CD4-positive, alpha-beta T cell treated with Interleukin-6 at 100 ng/mL for 8 hours (primary cell): ENCODE measurements around the gene GTF3C1.

ENCODE experiments used
- DNase-seq: peaks from one replicate; pipeline ENCODE4 v3.0.0-alpha.2; 2020; ENCODE audit warnings: mixed read lengths, low spot score

Gene GTF3C1

DNA sequence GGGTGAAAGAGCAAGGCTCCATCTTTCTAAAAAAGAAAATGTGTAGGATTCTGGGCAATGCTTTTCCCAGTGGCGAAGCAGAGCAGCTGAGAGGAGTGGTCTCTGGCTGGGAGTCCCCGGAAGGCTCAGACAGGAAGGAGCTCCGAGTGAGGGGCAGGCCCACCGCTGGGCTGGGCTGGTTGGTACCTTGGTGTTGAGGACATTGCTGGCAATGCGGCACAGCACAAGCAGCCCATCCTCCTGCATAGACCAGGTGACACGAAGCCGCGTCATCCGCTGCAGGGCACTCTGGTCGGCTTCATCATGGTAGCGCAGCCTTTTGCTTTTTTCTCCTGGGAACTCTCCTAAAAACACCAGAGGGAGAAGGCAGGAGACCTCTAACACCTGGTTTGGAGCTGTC is 63.9 kb downstream of the GTF3C1 start:
- no peak for DNase-seq

DNA sequence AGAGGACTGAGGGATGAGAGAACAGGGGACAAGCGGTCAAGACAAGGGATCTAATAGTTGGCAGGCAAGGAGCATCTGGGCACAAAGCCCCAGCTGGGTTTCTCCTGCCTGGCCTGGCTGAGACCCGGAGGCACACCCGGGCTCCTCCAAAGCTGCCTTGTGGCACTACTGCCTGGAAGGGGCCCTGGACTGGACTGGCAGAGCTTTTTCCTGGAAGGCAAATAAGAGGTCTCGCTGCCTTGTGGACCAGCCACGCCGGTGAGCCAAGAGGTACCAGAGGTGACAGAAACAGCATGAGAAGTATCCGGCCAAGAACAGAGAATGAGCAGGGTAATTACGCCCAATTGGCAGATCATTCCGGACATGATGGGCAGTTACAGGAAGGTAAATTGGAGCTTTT is 64.6 kb downstream of the GTF3C1 start:
- no peak for DNase-seq

- no peak for DNase-seq
Measured at GRCh38 chr16:27483624-27484023, 66.1 kb downstream of the GTF3C1 start.

DNA sequence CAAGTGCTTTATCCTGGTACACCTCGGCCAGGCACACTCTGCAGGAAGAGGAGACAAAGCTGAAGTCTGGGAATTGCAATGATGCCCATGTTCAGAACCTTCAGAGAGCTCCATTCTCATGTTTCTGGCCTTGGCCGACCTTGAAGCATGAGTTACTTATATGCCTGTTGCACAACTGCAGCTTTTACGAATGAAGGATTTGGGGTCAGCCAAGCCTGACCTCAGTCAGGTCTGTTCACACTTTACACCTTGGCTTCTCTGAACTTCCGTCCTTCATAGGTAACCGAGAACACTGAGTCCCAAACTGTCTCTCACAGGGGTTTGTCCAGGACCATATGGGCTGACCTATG is 66.7 kb downstream of the GTF3C1 start:
- DNase-seq: no peak

GRCh38 chr16:27482397-27483087 is 67.2 kb downstream of the GTF3C1 start:
- no peak for DNase-seq

DNA sequence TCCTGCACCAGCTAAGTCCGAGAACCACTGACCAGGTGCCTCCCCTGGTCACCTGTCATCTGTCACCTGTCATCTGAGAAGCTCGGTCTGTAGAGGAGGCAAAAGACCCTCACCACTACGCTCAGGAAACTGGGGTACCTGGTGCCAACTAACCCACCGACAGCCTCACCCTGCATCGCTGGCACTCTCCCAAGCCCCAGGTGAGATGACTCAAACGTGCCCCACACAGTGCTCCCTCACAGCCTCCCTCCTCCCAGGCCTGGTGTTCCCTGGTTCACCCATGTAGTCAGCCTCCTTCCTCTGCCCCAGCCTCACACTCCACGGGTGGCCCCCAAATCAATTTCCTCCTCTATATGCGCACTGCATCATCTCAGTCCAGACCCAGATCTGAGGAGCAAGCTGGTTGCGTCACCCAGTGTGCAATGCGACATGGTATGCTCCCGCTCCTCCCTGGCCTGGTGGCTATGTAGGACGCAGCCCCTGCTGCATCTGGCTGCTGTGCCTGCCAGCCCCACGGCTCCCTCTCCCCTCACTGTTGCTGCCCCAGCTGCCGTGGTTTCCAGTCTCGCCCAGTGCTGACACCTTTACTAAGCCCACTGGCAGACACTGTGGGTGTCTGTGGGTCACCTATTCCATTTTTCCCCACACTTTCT is 68.3 kb downstream of the GTF3C1 start:
- no peak for DNase-seq

- DNase-seq: no peak
Measured at GRCh38 chr16:27480761-27481160, 69.0 kb downstream of the GTF3C1 start.

DNA sequence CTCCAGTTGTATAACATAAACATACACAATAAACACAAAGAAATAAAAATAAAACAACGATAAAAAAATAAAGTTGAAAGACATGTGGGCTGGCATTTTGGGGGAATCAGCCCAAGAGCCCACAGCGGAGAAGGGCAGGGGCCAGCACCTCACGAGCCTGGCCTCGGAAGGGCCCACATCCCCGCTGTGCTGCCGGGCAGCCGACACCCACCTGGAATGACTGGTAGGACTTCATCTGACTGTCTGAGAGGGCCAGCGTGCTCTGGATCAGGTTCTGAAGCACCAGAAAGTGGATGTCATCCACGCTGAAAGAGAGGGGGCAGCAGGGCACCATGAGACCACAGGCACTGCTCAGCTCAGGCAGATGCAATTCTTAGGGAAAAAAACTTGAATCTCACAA is 73.5 kb downstream of the GTF3C1 start:
- DNase-seq: no peak

GRCh38 chr16:27475561-27475960 is 74.2 kb downstream of the GTF3C1 start:
- DNase-seq: no peak

DNA sequence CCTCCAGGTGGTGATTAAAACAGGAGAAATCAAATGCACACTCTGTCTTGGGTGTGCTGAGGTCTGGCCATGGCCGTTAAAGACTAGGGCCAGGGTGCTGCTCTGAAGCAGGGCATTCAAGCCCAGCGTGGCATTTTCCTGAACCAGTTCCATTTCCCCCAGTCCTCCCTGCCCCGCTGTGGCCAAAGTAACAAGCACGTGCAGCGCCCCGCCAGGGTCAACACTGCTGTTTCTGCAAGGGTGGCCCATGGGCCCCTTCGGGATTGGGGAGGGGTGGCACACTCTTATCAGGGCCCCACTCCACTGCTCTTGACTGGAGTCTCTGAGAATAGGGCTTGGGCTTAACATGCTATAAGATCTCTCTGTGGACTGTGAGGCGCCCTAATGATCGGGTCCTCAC is 74.8 kb downstream of the GTF3C1 start:
- no peak for DNase-seq

GRCh38 chr16:27474041-27474440 is 75.7 kb downstream of the GTF3C1 start:
- DNase-seq: no peak

DNA sequence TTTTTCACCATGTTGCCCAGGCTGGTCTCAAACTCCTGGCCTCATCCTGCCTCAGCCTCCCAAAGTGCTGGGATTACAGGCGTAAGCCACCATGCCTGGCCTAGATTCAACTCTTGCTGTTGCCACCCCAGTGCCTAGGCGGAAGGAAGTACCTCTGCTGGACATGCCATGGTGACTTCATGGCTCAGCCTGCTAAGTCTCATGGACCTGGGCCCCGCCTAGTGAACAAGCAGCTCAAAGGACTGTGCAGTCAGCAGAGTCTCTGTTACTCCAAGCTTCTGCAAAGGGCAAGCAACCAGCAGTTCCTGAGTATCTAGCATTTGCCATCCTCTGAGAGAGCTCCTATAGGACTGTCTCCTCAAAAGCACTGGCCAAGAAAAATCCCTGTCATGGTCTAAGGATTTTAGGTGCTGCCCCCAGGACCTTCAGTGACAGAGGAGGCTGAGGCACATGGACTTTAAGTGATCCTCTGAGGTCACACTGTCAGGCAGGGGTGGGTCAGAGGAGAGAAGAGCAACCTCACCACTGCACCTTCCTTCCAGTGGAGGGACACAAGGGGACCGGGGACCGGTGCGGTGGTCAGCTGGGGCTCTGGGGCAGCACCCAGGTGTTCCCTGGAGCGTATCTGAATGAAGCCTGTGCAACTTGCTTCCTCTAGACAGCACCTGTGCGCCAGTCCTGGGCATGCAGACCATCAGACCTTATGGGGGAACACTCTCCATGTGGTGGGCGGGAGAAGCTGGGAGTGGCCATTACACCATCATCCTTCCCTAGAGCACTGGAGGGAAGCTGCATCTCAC is 76.4 kb downstream of the GTF3C1 start:
- no peak for DNase-seq

- no peak for DNase-seq
Measured at GRCh38 chr16:27472091-27473020, 77.4 kb downstream of the GTF3C1 start.

DNA sequence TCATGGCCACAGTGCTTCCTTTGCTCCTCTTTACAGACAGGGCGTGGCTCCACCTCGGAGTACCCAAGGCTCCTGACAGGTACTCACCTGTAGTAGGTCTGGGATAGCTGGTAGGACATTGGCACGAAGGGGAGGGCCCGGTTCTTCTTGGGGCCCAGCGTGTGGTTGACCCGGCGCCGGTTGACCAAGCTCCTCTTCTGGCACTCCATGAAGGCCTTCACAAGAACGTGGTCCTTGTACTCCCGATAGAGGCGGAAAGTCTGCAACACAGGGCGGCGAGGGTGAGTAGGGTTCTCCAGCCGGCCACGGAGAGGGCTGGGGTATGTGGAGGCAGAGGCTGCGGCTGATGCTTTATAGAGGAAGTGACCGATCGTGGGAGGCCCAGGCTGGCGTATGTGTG is 78.1 kb downstream of the GTF3C1 start:
- DNase-seq: no peak

GRCh38 chr16:27470567-27471431 is 78.9 kb downstream of the GTF3C1 start:
- no peak for DNase-seq

- DNase-seq: no peak
Measured at GRCh38 chr16:27468941-27469531, 80.7 kb downstream of the GTF3C1 start.

GRCh38 chr16:27465483-27465879 is 84.2 kb downstream of the GTF3C1 start:
- no peak for DNase-seq

GRCh38 chr16:27464626-27465482 is 84.9 kb downstream of the GTF3C1 start:
- no peak for DNase-seq

GRCh38 chr16:27463741-27464591 is 85.7 kb downstream of the GTF3C1 start:
- DNase-seq: peak; percentile 53
